HEK293 (cell line): ENCODE measurements around the gene SESN2.

ENCODE experiments used
- AEBP2 ChIP-seq: fragments of 450-650 bp; formaldehyde crosslinking; IDR thresholded peaks from 2 replicates; pipeline ENCODE4 v1.5.1; 2016; ENCODE audit warnings: missing biosample characterization, missing genetic modification characterization, borderline replicate concordance
- CTCF ChIP-seq: fragments of 450-650 bp; formaldehyde crosslinking; IDR thresholded peaks from 2 replicates; pipeline ENCODE4 v1.5.1; 2016; ENCODE audit warnings: missing biosample characterization, missing genetic modification characterization
- ELK4 ChIP-seq: IDR thresholded peaks from 2 replicates; pipeline ENCODE4 v1.6.1; 2011; ENCODE audit warnings: mild to moderate bottlenecking, low read depth, low read length, borderline replicate concordance
- KLF16 ChIP-seq: fragments of 450-650 bp; formaldehyde crosslinking; IDR thresholded peaks from 2 replicates; pipeline ENCODE4 v1.5.1; 2017; ENCODE audit warnings: missing biosample characterization, missing genetic modification characterization
- MZF1 ChIP-seq: fragments of 450-650 bp; formaldehyde crosslinking; IDR thresholded peaks from 2 replicates; pipeline ENCODE4 v1.5.1; 2017; ENCODE audit warnings: missing biosample characterization, missing genetic modification characterization, borderline replicate concordance
- SCRT1 ChIP-seq: fragments of 450-650 bp; formaldehyde crosslinking; IDR thresholded peaks from 2 replicates; pipeline ENCODE4 v1.5.1; 2016; ENCODE audit warnings: missing biosample characterization, missing genetic modification characterization, borderline replicate concordance
- WT1 ChIP-seq: fragments of 450-650 bp; formaldehyde crosslinking; IDR thresholded peaks from 2 replicates; pipeline ENCODE4 v1.5.1; 2016; ENCODE audit warnings: missing biosample characterization, missing genetic modification characterization
- ZBTB10 ChIP-seq: fragments of 450-650 bp; formaldehyde crosslinking; IDR thresholded peaks from 2 replicates; pipeline ENCODE4 v1.5.1; 2016; ENCODE audit warnings: missing biosample characterization, missing genetic modification characterization
- ZBTB20 ChIP-seq: fragments of 450-650 bp; formaldehyde crosslinking; IDR thresholded peaks from 2 replicates; pipeline ENCODE4 v1.5.1; 2016; ENCODE audit warnings: missing biosample characterization, missing genetic modification characterization
- ZBTB44 ChIP-seq: fragments of 450-650 bp; IDR thresholded peaks from 2 replicates; pipeline ENCODE4 v1.5.1; 2018; ENCODE audit warnings: missing biosample characterization, mild to moderate bottlenecking, missing genetic modification characterization
- ZBTB6 ChIP-seq: fragments of 450-650 bp; formaldehyde crosslinking; IDR thresholded peaks from 2 replicates; pipeline ENCODE4 v1.5.1; 2017; ENCODE audit warnings: missing biosample characterization, missing genetic modification characterization
- ZEB2 ChIP-seq: fragments of 450-650 bp; formaldehyde crosslinking; IDR thresholded peaks from 2 replicates; pipeline ENCODE4 v1.5.1; 2016; ENCODE audit warnings: missing biosample characterization, missing genetic modification characterization
- ZNF221 ChIP-seq: fragments of 450-650 bp; formaldehyde crosslinking; IDR thresholded peaks from 2 replicates; pipeline ENCODE4 v1.5.1; 2017; ENCODE audit warnings: missing biosample characterization, missing genetic modification characterization, borderline replicate concordance
- ZNF24 ChIP-seq: fragments of 450-650 bp; formaldehyde crosslinking; IDR thresholded peaks from 2 replicates; pipeline ENCODE4 v1.5.1; 2016; ENCODE audit warnings: missing biosample characterization, missing genetic modification characterization
- ZNF280D ChIP-seq: fragments of 450-650 bp; formaldehyde crosslinking; IDR thresholded peaks from 2 replicates; pipeline ENCODE4 v1.5.1; 2016; ENCODE audit warnings: missing biosample characterization, missing genetic modification characterization
- ZNF335 ChIP-seq: fragments of 450-650 bp; formaldehyde crosslinking; conservative IDR thresholded peaks from 2 replicates; pipeline ENCODE4 v1.5.1; 2016; ENCODE audit warnings: missing biosample characterization, missing genetic modification characterization
- ZNF629 ChIP-seq: fragments of 450-650 bp; formaldehyde crosslinking; IDR thresholded peaks from 2 replicates; pipeline ENCODE4 v1.5.1; 2017; ENCODE audit warnings: missing biosample characterization, missing genetic modification characterization
- ZNF639 ChIP-seq: fragments of 450-650 bp; formaldehyde crosslinking; IDR thresholded peaks from 2 replicates; pipeline ENCODE4 v1.5.1; 2016; ENCODE audit warnings: missing biosample characterization, missing genetic modification characterization
- ZNF660 ChIP-seq: fragments of 450-650 bp; IDR thresholded peaks from 2 replicates; pipeline ENCODE4 v1.5.1; 2018; ENCODE audit warnings: missing biosample characterization, mild to moderate bottlenecking, missing genetic modification characterization
- ZSCAN16 ChIP-seq: fragments of 450-650 bp; formaldehyde crosslinking; IDR thresholded peaks from 2 replicates; pipeline ENCODE4 v1.5.1; 2016; ENCODE audit warnings: missing biosample characterization, missing genetic modification characterization
- ZSCAN18 ChIP-seq: fragments of 450-650 bp; formaldehyde crosslinking; IDR thresholded peaks from 2 replicates; pipeline ENCODE4 v1.5.1; 2016; ENCODE audit warnings: missing biosample characterization, missing genetic modification characterization

Gene SESN2

GRCh38 chr1:28259252-28259933 is at the start of gene SESN2 (continued):
- TF ChIP-seq ZNF280D (tag by site-specific recombination) (no peak), ZSCAN18 (tag by site-specific recombination) (no peak), SCRT1 (no peak), ZEB2 (tag by site-specific recombination) (peak; percentile 57; the same call in 1 of the 2 replicates), ZNF335 (tag by site-specific recombination) (peak; percentile 45; the same call in 1 of the 2 replicates), AEBP2 (no peak), ZBTB20 (no peak), KLF16 (0 out of 2 replicates have a peak, but pooled peaks have one; percentile 60), MZF1 (tag by site-specific recombination) (0 out of 2 replicates have a peak, but pooled peaks have one; percentile 26), ZNF639 (peak; percentile 62; the same call in 1 of the 2 replicates), WT1 (0 out of 2 replicates have a peak, but pooled peaks have one; percentile 8), ZBTB6 (tag by site-specific recombination) (peak; percentile 90), ZSCAN16 (tag by site-specific recombination) (peak; percentile 22; the same call in 1 of the 2 replicates), ZNF24 (tag by site-specific recombination) (0 out of 2 replicates have a peak, but pooled peaks have one; percentile 29), ZNF221 (tag by site-specific recombination) (no peak), ZNF629 (tag by site-specific recombination) (0 out of 2 replicates have a peak, but pooled peaks have one; percentile 52), ELK4 (no peak; the same call in 1 of the 2 replicates), ZNF660 (tag by site-specific recombination) (peak; percentile 82), CTCF (tag by site-specific recombination) (0 out of 2 replicates have a peak, but pooled peaks have one; percentile 13), ZBTB44 (0 out of 2 replicates have a peak, but pooled peaks have one; percentile 47), ZBTB10 (peak; percentile 85)
